Stimulated activated naive CD8-positive, alpha-beta T cell treated with anti-CD3 and anti-CD28 coated beads, Interleukin-15, amount 100 ng/mL, for 72 hours (primary cell): Measurements from ENCODE around the gene GTPBP4.
"Not testable (repeated sequence)": the region's sequence is repeated elsewhere in the genome, so short reads cannot be mapped to it uniquely, and the experiment has no call there.

Source experiments
- ATAC-seq: fragments of 150-1000 bp; cut with Tn5 transposase; 2 replicates; pipeline ENCODE4 v1.10.0; 2021; ENCODE audit warnings: mild to moderate bottlenecking, moderate library complexity
- DNase-seq, 2 donors: peaks; one replicate each; pipeline ENCODE4 v3.0.0; 2021 to 2022
- H3K27ac Mint-ChIP-seq, 2 donors: one replicate each; pipeline ENCODE4 v1.8.0; 2022; ENCODE audit warnings: mild to moderate bottlenecking in 2 of 2, mixed read lengths in 2 of 2, moderate library complexity in 2 of 2
- H3K27me3 Mint-ChIP-seq: one replicate; pipeline ENCODE4 v1.8.0; 2022; ENCODE audit warnings: mixed read lengths
- H3K4me1 Mint-ChIP-seq: one replicate; pipeline ENCODE4 v1.8.0; 2022; ENCODE audit warnings: mild to moderate bottlenecking, mixed read lengths
- H3K4me3 Mint-ChIP-seq, 2 donors: one replicate each; pipeline ENCODE4 v1.8.0; 2022; ENCODE audit warnings: mild to moderate bottlenecking in 2 of 2, mixed read lengths in 2 of 2, moderate library complexity in 1 of 2
- H3K9me3 Mint-ChIP-seq, 2 donors: one replicate each; pipeline ENCODE4 v1.8.0; 2022; ENCODE audit warnings: mixed read lengths in 2 of 2

Gene GTPBP4

GRCh38 chr10:994836-995558 lies 6.8 kb downstream of the GTPBP4 start:
- H3K27ac Mint-ChIP-seq = peak overlapping the region; percentile 20 to 43

GRCh38 chr10:995559-995926 lies 7.3 kb downstream of the GTPBP4 start:
- Mint-ChIP-seq H3K4me3 (no peak overlapping the region), H3K27ac (no peak overlapping the region), H3K27me3 (no peaks in the 10 kb centered on the region), H3K4me1 (peaks cover 24% of the 10 kb centered on the region), H3K9me3 (no peaks in the 10 kb centered on the region)
- ATAC-seq (no peak), DNase-seq (no peak)

More at GRCh38 chr10:994836-995558, 6.8 kb downstream of the GTPBP4 start:
- Mint-ChIP-seq H3K4me1 (peaks cover 29% of the 10 kb centered on the region), H3K27me3 (no peaks in the 10 kb centered on the region), H3K4me3 (no peak overlapping the region), H3K9me3 (no peaks in the 10 kb centered on the region)
- DNase-seq (no peak), ATAC-seq (no peak)

GRCh38 chr10:996031-996430 lies 7.8 kb downstream of the GTPBP4 start:
- no peaks in the 10 kb centered on the region for H3K9me3 Mint-ChIP-seq
- DNase-seq (no peak), ATAC-seq (no peak)
- H3K4me1 Mint-ChIP-seq = peaks cover 19% of the 10 kb centered on the region
- H3K27me3 Mint-ChIP-seq = no peaks in the 10 kb centered on the region
- H3K27ac Mint-ChIP-seq = no peak overlapping the region
- no peak overlapping the region for H3K4me3 Mint-ChIP-seq

- ATAC-seq (no peak), DNase-seq (no peak)
- Mint-ChIP-seq H3K4me3 (no peak overlapping the region), H3K4me1 (peaks cover 22% of the 10 kb centered on the region), H3K27ac (no peak overlapping the region), H3K27me3 (no peaks in the 10 kb centered on the region), H3K9me3 (no peaks in the 10 kb centered on the region)
Measured at GRCh38 chr10:997266-998022, 9.2 kb downstream of the GTPBP4 start.

- ATAC-seq = no peak
- H3K27me3 Mint-ChIP-seq = no peaks in the 10 kb centered on the region
- no peak overlapping the region for H3K4me3 Mint-ChIP-seq
- peak overlapping the region; percentile 41 to 60 for H3K27ac Mint-ChIP-seq
- peaks cover 15% of the 10 kb centered on the region for H3K4me1 Mint-ChIP-seq
- no peaks in the 10 kb centered on the region for H3K9me3 Mint-ChIP-seq
- DNase-seq = no peak
Measured at GRCh38 chr10:1002425-1003006, 14.3 kb downstream of the GTPBP4 start.

- Mint-ChIP-seq H3K4me1 (peaks cover 8% of the 10 kb centered on the region), H3K27ac (peak overlapping the region in 1 of 2 donors; percentile 34), H3K9me3 (no peaks in the 10 kb centered on the region), H3K27me3 (no peaks in the 10 kb centered on the region), H3K4me3 (no peak overlapping the region)
- no peak for ATAC-seq
- DNase-seq = no peak
Measured at GRCh38 chr10:1003884-1004670, 15.8 kb downstream of the GTPBP4 start.

GRCh38 chr10:1006573-1006972 lies 18.3 kb downstream of the GTPBP4 start:
- Mint-ChIP-seq H3K4me3 (no peak overlapping the region), H3K27me3 (no peaks in the 10 kb centered on the region), H3K9me3 (no peaks in the 10 kb centered on the region), H3K4me1 (peaks cover 5% of the 10 kb centered on the region), H3K27ac (peak overlapping the region in 1 of 2 donors; percentile 71)
- no peak for DNase-seq
- ATAC-seq = no peak

- no peak overlapping the region for H3K4me3 Mint-ChIP-seq
- peaks cover 4% of the 10 kb centered on the region for H3K4me1 Mint-ChIP-seq
- DNase-seq (no peak), ATAC-seq (no peak)
- no peaks in the 10 kb centered on the region for H3K9me3 Mint-ChIP-seq
- H3K27me3 Mint-ChIP-seq = no peaks in the 10 kb centered on the region
- H3K27ac Mint-ChIP-seq = peak overlapping the region in 1 of 2 donors; percentile 30
Measured at GRCh38 chr10:1007583-1007982, 19.3 kb downstream of the GTPBP4 start.

- DNase-seq (peak in 1 of 2 donors; percentile 3), ATAC-seq (no peak)
- H3K9me3 Mint-ChIP-seq = no peaks in the 10 kb centered on the region
- H3K27ac Mint-ChIP-seq = peak overlapping the region in 1 of 2 donors; percentile 55
- H3K4me1 Mint-ChIP-seq = peaks cover 4% of the 10 kb centered on the region
- H3K4me3 Mint-ChIP-seq = no peak overlapping the region
- no peaks in the 10 kb centered on the region for H3K27me3 Mint-ChIP-seq
Measured at GRCh38 chr10:1009071-1009494, 20.8 kb downstream of the GTPBP4 start.

- H3K4me3 Mint-ChIP-seq, H3K9me3 Mint-ChIP-seq, H3K4me1 Mint-ChIP-seq, H3K27me3 Mint-ChIP-seq: not testable (repeated sequence)
- ATAC-seq = peak; percentile 61
- peak overlapping the region in 1 of 2 donors; percentile 84 for H3K27ac Mint-ChIP-seq
- peak in 1 of 2 donors; percentile 3 for DNase-seq
Measured at GRCh38 chr10:1009947-1010346, 21.7 kb downstream of the GTPBP4 start.

- no peaks in the 10 kb centered on the region for H3K9me3 Mint-ChIP-seq
- H3K4me1 Mint-ChIP-seq = no peaks in the 10 kb centered on the region
- H3K27me3 Mint-ChIP-seq = no peaks in the 10 kb centered on the region
- no peak overlapping the region for H3K4me3 Mint-ChIP-seq
- no peak overlapping the region for H3K27ac Mint-ChIP-seq
- ATAC-seq (no peak), DNase-seq (peak in 1 of 2 donors; percentile 2)
Measured at GRCh38 chr10:1010703-1011102, 22.5 kb downstream of the GTPBP4 start.

- Mint-ChIP-seq H3K9me3 (no peaks in the 10 kb centered on the region), H3K4me1 (no peaks in the 10 kb centered on the region), H3K4me3 (no peak overlapping the region), H3K27ac (peak overlapping the region in 1 of 2 donors; percentile 40), H3K27me3 (no peaks in the 10 kb centered on the region)
- ATAC-seq (no peak), DNase-seq (peak in 1 of 2 donors; percentile 5)
Measured at GRCh38 chr10:1011696-1012095, 23.5 kb downstream of the GTPBP4 start.

- Mint-ChIP-seq H3K27me3 (no peaks in the 10 kb centered on the region), H3K9me3 (no peaks in the 10 kb centered on the region), H3K4me1 (no peaks in the 10 kb centered on the region), H3K4me3 (no peak overlapping the region), H3K27ac (peak overlapping the region in 1 of 2 donors; percentile 63)
- ATAC-seq = no peak
- no peak for DNase-seq
Measured at GRCh38 chr10:1015688-1016087, 27.5 kb downstream of the GTPBP4 start.

GRCh38 chr10:1019362-1019761 lies 31.1 kb downstream of the GTPBP4 start:
- H3K27ac Mint-ChIP-seq = no peak overlapping the region
- DNase-seq (no peak), ATAC-seq (no peak)
- H3K4me1 Mint-ChIP-seq = no peaks in the 10 kb centered on the region
- H3K4me3 Mint-ChIP-seq = no peak overlapping the region
- H3K27me3 Mint-ChIP-seq = no peaks in the 10 kb centered on the region
- H3K9me3 Mint-ChIP-seq = no peaks in the 10 kb centered on the region

- Mint-ChIP-seq H3K27me3 (no peaks in the 10 kb centered on the region), H3K9me3 (no peaks in the 10 kb centered on the region), H3K27ac (no peak overlapping the region), H3K4me3 (no peak overlapping the region), H3K4me1 (no peaks in the 10 kb centered on the region)
- DNase-seq (no peak), ATAC-seq (no peak)
Measured at GRCh38 chr10:1020460-1020859, 32.2 kb downstream of the GTPBP4 start.
